Activated CD4-positive, alpha-beta T cell treated with anti-CD3 and anti-CD28 coated beads, Interleukin-2, amount 50 U/mL, for 1 hour (primary cell): Measurements from ENCODE around the gene LRRC4C.

Source experiments
- DNase-seq: peaks from one replicate; pipeline ENCODE4 v3.0.0-alpha.2; 2020

The LRRC4C gene

GRCh38 chr11:41459465-41460401 is at the start of gene LRRC4C:
LRRC4C (minus strand) TSS chr11:41459652.
- DNase-seq, result no peak

- no peak for DNase-seq
Observed at GRCh38 chr11:41508121-41508520, 48.7 kb upstream of the LRRC4C start.

GRCh38 chr11:41499429-41499828 is 40.0 kb upstream of the LRRC4C start:
- no peak for DNase-seq

GRCh38 chr11:41498726-41499125 is 39.3 kb upstream of the LRRC4C start:
- no peak for DNase-seq

GRCh38 chr11:41497974-41498373 is 38.5 kb upstream of the LRRC4C start:
- DNase-seq, result no peak

GRCh38 chr11:41494716-41495115 is 35.3 kb upstream of the LRRC4C start:
- DNase-seq, result no peak

GRCh38 chr11:41486424-41486823 is 27.0 kb upstream of the LRRC4C start:
- DNase-seq, result no peak

- DNase-seq, result no peak
Observed at GRCh38 chr11:41483956-41484355, 24.5 kb upstream of the LRRC4C start.

GRCh38 chr11:41479179-41479578 is 19.7 kb upstream of the LRRC4C start:
- DNase-seq, result no peak

- no peak for DNase-seq
Observed at GRCh38 chr11:41461057-41461681, 1.7 kb upstream of the LRRC4C start.

- DNase-seq, result no peak
Observed at GRCh38 chr11:41458641-41459040, 811 bp downstream of the LRRC4C start.

- DNase-seq, result no peak
Observed at GRCh38 chr11:41458154-41458553, 1.3 kb downstream of the LRRC4C start.

GRCh38 chr11:41457216-41458014 is 2.0 kb downstream of the LRRC4C start:
- DNase-seq, result no peak

- DNase-seq, result no peak
Observed at GRCh38 chr11:41456269-41456668, 3.2 kb downstream of the LRRC4C start.

GRCh38 chr11:41451011-41451410 is 8.4 kb downstream of the LRRC4C start:
- DNase-seq, result no peak

GRCh38 chr11:41449483-41450050 is 9.9 kb downstream of the LRRC4C start:
- DNase-seq, result no peak

- DNase-seq, result no peak
Observed at GRCh38 chr11:41446566-41446965, 12.9 kb downstream of the LRRC4C start.

- DNase-seq, result no peak
Observed at GRCh38 chr11:41446107-41446506, 13.3 kb downstream of the LRRC4C start.

GRCh38 chr11:41437006-41437490 is 22.4 kb downstream of the LRRC4C start:
- DNase-seq, result no peak

GRCh38 chr11:41435531-41435930 is 23.9 kb downstream of the LRRC4C start:
- DNase-seq, result no peak

- DNase-seq, result no peak
Observed at GRCh38 chr11:41431784-41432183, 27.7 kb downstream of the LRRC4C start.

GRCh38 chr11:41419901-41420300 is 39.6 kb downstream of the LRRC4C start:
- no peak for DNase-seq
